Heart left ventricle (tissue), 13 donors: Measurements from ENCODE around the gene VWA1.

Source experiments
- POLR2A ChIP-seq, 2 donors: fragments of 450-650 bp; IDR thresholded peaks; one replicate each; pipeline ENCODE4 v1.6.1; 2017; ENCODE audit warnings: antibody characterized with exemption in 2 of 2, mild to moderate bottlenecking in 2 of 2, moderate library complexity in 2 of 2
- TF ChIP-seq, protein P1 (sequence below), 12 donors: fragments of 200-600 bp; sonication (generic) in 4 of 12; IDR thresholded peaks; one replicate each; pipeline versions ENCODE4 v1.5.0 to v1.8.0; 2018 to 2022; ENCODE audit warnings: antibody characterized with exemption in 12 of 12, mild to moderate bottlenecking in 5 of 12
- donor health status: ischemic (EF 13 %, LVEDD 7.1; RV severe dilation, severe dysfunction).
- donor health status: DM: no; HTN: yes; CAD: no.
- donor health status: DM: no; HTN: no; CAD: no.
- donor health status: ischemic (EF 25% LVEDD 6.9; RV normal size, moderate dysfunction).
- donor health status: ischemic (EF 25% LVEDD 5.7; RV mildly dilated, moderate dysfunction).
- donor health status: ischemic (EF 35%, LVEDD 5.7; RV mildly dilated, moderate dysfunction).
- donor health status: nonischemic (EF 11% LVEDD 7.7; RV severe dilation, severe dysfunction).
- donor health status: DM: yes; HTN: yes; CAD: no.
- donor health status: PGD.
- donor health status: ischemic (EF 29% LVEDD 5.4; RV normal size, mild dysfunction).
- donor health status: nonischemic (EF 23%, LVEDD 6.1; RV moderate dilation, normal function).

- TF ChIP-seq, protein P1, sequence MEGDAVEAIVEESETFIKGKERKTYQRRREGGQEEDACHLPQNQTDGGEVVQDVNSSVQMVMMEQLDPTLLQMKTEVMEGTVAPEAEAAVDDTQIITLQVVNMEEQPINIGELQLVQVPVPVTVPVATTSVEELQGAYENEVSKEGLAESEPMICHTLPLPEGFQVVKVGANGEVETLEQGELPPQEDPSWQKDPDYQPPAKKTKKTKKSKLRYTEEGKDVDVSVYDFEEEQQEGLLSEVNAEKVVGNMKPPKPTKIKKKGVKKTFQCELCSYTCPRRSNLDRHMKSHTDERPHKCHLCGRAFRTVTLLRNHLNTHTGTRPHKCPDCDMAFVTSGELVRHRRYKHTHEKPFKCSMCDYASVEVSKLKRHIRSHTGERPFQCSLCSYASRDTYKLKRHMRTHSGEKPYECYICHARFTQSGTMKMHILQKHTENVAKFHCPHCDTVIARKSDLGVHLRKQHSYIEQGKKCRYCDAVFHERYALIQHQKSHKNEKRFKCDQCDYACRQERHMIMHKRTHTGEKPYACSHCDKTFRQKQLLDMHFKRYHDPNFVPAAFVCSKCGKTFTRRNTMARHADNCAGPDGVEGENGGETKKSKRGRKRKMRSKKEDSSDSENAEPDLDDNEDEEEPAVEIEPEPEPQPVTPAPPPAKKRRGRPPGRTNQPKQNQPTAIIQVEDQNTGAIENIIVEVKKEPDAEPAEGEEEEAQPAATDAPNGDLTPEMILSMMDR (IDR thresholded peaks at IDR 0.05), result no peak
- TF ChIP-seq POLR2A (IDR thresholded peaks at IDR 0.05), result no peak
These were observed 725 bp upstream of the VWA1 start for GRCh38 chr1:1434824-1435105.
